Left ventricle myocardium superior (tissue), 1 donor: ENCODE data around the gene LTB4R2. TPM values are rescaled to one million over a fixed set of nuclear protein-coding genes. Genes with fewer than 3 reads are reported as not detected.
A peak's percentile ranks its signal among the peaks of the same experiment; 100 is the strongest.

ENCODE experiments used
- ATAC-seq: fragments of 200-7000 bp; cut with Tn5 transposase; one replicate; pipeline ENCODE4 v1.9.1; 2020; ENCODE audit warnings: mild to moderate bottlenecking, moderate library complexity
- DNase-seq: peaks from one replicate; pipeline ENCODE4 v3.0.0-alpha.2; 2020
- intact Hi-C: fragments of 100-400 bp; cut with micrococcal nuclease; formaldehyde crosslinking; loops from one replicate; pipeline ENCODE4 v1.11.0; 2022
- long read RNA-seq: library from polyadenylated mRNA; unstranded; transcript quantifications from one replicate; pipeline ENCODE4 v2.0.0, GENCODE V29; 2021
- total RNA-seq: library from RNA; stranded (reverse); fragmentation: NEBNext Ultra II Directional; extraction: Animal tissue kit (Norgen Biotek cat#: 25700); gene quantifications from one replicate; pipeline ENCODE4 v1.2.1, GENCODE V29; 2021
- donor health status: DM: no; HTN: yes; CAD: no; lungs with severe emphysema.

LTB4R2 gene
- 1.5 TPM for total RNA-seq
- long read RNA-seq, result 0 reads

- intact Hi-C loops, result no loop called here
- DNase-seq (no peak), ATAC-seq (no peak)
Measured at GRCh38 chr14:24309538-24310264, at the start of gene LTB4R2. LTB4R2 (plus strand) TSS chr14:24310140; CDS start chr14:24310665, 525 bp downstream.

DNA sequence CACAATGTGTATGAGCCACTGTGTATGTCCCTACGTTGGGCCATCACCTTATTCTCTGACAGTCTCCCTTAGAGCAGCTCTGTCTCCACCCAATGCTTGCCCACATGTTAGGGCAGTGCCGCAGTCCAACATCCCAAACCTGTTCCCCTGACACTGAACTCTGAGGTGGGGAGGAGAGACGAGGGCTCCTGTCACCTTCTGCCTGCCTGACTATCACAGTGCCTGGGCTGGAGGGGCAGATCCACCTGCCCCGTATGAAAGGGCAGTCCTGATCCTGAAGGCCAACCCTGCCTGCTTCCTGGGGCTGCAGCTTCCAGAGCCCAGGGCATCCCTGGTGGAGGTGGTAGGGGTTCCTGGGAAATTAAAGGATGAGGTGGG is 49.2 kb upstream of the LTB4R2 start:
- intact Hi-C loops, result no loop called here

GRCh38 chr14:24261256-24261968 is 48.5 kb upstream of the LTB4R2 start:
- intact Hi-C loops, result no loop called here
- ATAC-seq (no peak), DNase-seq (no peak)

More for the DNA sequence above, 49.2 kb upstream of the LTB4R2 start:
- ATAC-seq (no peak), DNase-seq (no peak)

DNA sequence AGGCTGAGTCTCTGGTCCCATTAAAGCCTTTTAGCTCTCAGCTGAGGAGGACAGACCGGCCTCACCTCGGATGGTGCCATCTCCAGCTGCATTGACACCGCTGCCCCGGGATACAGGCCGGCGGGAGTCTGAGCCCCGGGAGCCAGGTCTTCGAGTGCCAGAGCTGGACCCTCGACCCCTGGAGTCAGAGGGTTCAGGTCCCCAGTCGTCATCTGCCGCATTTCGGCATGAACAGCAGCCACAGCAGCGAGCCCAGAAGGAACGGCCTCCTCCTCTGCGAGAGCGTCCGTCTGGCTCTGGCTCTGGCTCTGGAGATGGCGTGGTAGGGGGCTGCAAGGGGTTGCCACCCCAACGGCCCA is 48.0 kb upstream of the LTB4R2 start:
- ATAC-seq (no peak), DNase-seq (no peak)
- intact Hi-C loops, result no loop called here

DNA sequence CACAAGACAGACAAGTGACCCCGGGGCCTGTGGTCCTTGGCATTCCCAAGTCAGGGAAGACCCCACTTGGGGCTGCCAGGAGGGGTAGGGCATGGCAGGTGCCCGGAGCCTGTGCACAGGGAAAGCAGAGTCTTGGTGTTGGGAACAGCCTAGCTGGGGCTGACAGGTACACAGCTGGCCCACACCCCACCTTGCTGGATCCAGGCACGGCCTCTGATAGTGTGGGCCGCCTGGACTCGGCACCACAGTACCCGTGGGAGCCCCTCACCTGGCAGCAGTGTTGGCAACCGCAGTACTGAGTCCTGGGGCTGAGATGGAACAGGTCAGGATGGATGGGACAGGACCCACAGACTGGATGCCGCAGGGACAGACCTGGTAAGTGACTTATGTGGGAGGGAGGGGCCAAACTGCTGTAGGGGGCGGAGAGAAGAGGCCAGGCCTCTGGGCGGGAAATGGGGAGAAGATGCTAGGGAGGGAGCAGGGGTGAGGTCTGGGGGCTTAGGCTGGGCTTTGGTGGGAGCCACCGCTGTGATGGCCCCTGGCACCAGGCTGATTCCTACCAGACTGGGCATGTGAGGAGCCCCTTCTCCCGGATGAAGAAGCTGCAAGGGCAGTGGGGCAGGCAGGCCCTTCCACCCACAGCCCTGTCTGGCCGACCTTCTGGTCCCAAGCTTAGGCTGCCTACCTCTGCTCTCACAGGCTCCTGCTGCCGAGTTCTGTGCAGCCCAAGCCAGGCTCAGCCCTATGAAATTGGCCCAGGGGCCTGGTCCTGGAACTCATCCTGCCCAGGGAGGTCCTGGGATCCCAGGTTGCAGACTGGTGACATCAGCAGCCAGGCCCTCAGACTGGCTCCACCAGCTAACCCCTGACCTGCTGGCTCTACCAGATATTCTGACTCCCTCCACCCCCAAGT is 46.9 kb upstream of the LTB4R2 start, which contains the start of gene TGM1:
TSS of gene TGM1 (minus strand) at position 357 of the 913 bp plus-strand sequence. CDS start 825 bp downstream, outside the sequence.
- intact Hi-C loops, result no loop called here
- DNase-seq (no peak), ATAC-seq (no peak)

DNA sequence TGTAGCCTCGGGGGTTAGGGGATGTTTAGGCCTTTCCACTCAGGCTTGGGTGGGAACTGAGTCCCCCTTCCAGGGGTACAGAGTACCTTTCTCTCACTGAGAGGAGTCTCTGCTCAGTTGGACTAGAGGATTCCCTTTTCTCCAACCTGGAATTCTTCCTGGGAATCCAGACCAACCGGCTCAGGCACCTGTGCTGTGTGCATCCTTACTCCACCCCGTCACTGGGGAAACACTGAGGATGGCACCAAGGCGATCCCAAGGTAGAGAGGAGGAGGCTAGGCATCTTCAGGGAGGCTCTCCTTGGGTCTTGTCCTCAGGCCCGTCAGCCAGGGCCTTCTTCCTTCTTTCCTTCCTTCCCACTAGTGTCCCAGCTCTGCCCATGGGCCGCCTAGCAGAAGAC is 46.1 kb upstream of the LTB4R2 start:
- ATAC-seq, result no peak
- DNase-seq, result no peak
- intact Hi-C loops, result no loop called here

DNA sequence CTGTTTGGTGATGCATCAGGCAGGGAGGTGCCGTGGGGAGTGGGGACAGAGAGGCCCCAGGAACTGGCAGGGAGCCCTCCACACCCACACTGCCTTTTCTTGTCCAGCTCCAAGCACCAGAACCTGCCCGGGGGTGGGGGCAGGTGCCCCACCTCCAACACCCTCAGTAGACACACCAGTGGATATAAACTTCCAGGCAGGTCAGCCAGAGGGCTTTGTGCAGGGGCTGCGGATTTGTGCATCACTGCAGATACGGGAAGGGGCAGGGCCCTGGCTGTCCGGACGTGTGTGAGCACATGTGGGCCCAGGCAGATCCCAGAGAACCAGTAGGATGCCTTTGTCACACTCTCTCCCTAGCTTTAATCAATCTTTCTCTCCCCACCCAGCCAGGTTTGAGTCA is 45.6 kb upstream of the LTB4R2 start:
- DNase-seq (no peak), ATAC-seq (no peak)
- intact Hi-C loops, result no loop called here

- intact Hi-C loops, result no loop called here
- DNase-seq (no peak), ATAC-seq (no peak)
Measured at GRCh38 chr14:24266344-24267244, 43.3 kb upstream of the LTB4R2 start.

DNA sequence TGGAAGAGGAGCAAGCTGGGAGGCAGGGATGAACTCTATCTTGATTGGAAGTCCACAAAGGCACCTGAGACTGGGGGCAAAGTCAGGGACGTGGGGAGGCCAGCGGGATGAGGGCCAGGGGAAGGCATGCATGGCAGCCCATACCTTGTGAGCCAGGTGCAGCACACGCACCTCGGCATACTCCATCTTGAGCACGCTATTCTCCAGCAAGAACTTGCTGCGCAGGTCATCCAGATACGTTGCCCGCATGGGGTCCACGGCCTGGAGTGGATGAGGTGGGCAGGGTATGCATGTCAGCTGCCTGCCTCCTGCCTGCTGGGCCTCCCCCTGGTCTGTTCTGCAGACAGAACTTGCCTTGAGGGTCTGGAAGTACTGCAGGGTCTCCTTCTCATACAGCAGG is 42.4 kb upstream of the LTB4R2 start:
- intact Hi-C loops, result no loop called here
- ATAC-seq (no peak), DNase-seq (no peak)

- DNase-seq, result no peak
- no peak for ATAC-seq
- intact Hi-C loops, result no loop called here
Measured at GRCh38 chr14:24268225-24268624, 41.7 kb upstream of the LTB4R2 start.

DNA sequence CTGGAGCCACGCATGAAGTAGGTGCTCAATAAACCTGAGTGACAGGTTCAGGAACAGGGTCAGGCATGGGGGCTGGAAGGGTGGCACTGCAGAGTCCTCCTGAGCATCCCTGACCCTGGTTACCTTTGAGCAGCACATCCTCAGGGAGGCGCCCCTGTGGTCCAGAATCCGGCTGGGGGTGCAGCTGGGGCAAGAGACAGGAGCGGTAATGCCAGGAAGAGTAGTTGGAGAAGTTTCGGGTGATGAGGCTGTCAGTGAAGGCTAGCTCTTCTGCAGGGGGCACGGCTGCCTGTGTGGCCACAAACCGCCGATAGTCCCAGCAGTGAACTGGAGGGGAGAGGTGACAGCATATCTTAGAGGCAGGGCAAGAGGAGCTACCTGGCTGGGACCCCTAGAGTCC is 40.6 kb upstream of the LTB4R2 start:
- ATAC-seq (no peak), DNase-seq (no peak)
- intact Hi-C loops, result no loop called here

DNA sequence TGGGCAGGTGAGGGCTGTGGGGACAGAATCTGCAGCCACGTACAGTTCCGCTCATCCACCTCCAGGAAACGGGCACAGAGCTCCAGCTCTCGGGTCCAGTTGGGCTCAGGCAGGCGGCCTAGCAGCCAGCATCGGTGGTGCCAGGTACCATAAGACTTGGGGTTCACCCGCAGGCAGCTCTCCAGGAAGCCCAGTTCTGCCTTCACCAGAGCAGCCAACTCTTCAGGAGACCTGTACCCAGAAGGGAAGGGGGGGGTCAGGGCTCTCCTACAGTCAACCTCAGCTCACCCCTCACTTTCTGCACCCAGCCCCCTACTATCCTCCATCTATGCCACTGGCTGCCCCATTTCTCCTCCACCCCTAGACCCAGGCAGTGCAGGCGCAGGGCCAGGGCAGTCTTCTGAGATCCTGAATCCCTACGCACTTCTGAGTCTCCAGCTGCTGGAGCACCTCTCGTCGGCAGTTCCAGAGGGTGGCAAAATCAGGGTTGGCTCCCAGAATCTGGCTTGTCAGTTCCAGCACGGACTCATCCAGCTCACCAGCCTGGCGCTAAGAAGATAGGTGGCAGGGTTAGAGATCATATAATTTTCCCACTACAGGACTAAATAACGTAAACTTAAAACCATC is 39.9 kb upstream of the LTB4R2 start:
- intact Hi-C loops, result no loop called here
- ATAC-seq, result no peak
- no peak for DNase-seq

- no peak for ATAC-seq
- intact Hi-C loops, result no loop called here
- no peak for DNase-seq
Measured at GRCh38 chr14:24270537-24271133, 39.3 kb upstream of the LTB4R2 start.

- intact Hi-C loops, result no loop called here
- peak; percentile 95 for ATAC-seq
- DNase-seq, result peak; percentile 93
Measured at GRCh38 chr14:24271134-24271833, 38.7 kb upstream of the LTB4R2 start, which contains the start of gene RABGGTA. RABGGTA (minus strand) TSS chr14:24271597; CDS start chr14:24271115, 482 bp downstream.

DNA sequence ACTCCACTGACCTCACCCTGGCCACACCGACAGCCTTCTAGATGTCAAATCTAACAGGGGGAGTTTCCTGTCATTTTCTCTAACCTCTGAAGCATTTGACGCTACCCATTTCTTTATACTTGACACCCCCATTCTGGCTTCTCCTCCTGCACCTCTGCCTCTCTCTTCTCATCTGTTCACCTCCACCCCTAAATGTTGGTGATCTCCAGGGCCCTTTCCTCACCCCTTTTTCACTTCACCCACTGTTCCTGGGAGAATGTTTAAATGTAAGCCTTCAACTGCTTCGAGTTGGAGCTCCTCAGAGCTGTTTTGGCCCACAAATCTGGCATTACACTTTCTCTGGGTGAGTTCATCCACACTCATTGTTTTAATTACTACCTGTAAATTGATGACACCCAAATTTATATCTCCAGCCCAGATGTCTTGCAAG is 38.1 kb upstream of the LTB4R2 start:
- ATAC-seq (no peak), DNase-seq (no peak)
- intact Hi-C loops, result no loop called here

- no peak for DNase-seq
- intact Hi-C loops, result no loop called here
- no peak for ATAC-seq
Measured at GRCh38 chr14:24272467-24272866, 37.5 kb upstream of the LTB4R2 start.

DNA sequence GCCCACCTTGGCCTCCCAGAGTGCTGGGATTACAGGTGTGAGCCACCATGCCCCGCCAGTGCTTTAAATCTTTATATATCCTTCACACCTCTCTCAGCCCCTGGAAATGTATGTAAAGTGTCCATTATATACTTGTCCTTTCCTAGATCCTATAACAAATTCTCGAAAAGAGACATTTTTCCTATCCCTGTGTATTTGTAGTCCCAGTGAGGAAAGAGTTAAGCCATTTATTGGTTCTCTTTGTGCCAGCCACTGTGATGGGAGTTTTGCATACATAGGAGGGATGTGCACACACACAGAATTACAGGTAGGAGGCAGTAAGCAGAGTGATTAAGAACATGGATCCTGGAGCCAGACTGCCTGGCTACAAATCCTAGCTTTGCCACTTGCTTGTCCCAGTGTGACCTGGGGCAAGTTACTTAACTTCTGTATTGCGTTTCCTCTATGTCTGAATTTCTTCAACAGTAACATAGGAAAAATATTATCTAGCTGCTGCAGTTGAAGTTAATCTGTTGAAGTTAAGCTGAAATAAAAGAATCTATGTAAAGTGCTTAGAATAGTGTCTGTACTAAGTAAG is 36.4 kb upstream of the LTB4R2 start:
- ATAC-seq (no peak), DNase-seq (no peak)
- intact Hi-C loops, result no loop called here
